ENCODE data around the gene ZNF684. TPM values are rescaled to one million over a fixed set of nuclear protein-coding genes. Genes with fewer than 3 reads are reported as not detected.

Gene ZNF684
- total RNA-seq, 2 experiments from 2014 or later: 5.5 to 8.8 TPM

DNA sequence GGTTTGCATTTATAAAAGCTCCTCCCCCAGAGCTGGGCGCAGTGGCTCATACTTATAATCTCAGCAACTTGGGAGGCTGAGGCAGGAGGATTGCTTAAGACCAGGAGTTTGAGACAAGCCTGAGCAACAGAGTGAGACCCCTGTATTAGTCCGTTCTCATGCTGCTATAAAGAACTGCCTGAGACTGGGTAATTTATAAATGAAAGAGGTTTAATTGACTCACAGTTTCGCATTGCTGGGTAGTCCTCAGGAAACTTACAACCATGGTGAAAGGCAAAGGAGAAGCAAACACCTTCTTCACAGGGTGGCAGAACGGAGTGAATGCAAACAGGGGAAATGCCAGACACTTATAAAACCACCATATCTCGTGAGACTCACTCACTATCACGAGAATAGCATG, 52.5 kb downstream of the ZNF684 start:
- no peaks in the 10 kb centered on the region for H3K9me3 Mint-ChIP-seq
- no peak overlapping the region for H3K27ac Mint-ChIP-seq
- no peak for DNase-seq
- POLR2A ChIA-PET: no interaction called here
- H3K4me3 Mint-ChIP-seq: no peak overlapping the region
- CTCF ChIA-PET: no interaction called here
- peaks cover 9% of the 10 kb centered on the region for H3K27me3 Mint-ChIP-seq
- H3K36me3 Mint-ChIP-seq (ENCODE audit: low read depth): no peaks in the 10 kb centered on the region
- H3K4me1 Mint-ChIP-seq: peaks cover 3% of the 10 kb centered on the region

DNA sequence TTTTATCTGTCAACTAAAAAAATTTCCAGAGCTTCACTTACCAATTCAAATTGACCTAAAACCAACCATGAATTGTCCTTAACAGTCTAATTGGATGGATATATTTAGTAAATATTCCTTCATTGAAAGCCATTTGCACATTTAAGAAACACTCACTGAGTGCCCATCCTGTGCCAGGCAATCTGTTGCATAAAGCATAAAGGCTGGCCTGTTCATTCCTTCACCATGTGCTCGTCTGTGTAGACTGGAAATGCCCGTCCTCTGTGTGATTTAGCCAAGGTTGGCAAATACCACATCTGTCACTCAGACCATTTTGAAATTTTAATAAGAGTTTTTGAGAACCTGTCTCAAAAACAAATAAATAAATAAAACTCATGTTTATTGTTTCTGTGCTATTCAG, 57.1 kb downstream of the ZNF684 start:
- no peak overlapping the region for H3K27ac Mint-ChIP-seq
- H3K36me3 Mint-ChIP-seq (ENCODE audit: low read depth): no peaks in the 10 kb centered on the region
- H3K4me1 Mint-ChIP-seq: peaks cover 11% of the 10 kb centered on the region
- H3K4me3 Mint-ChIP-seq: no peak overlapping the region
- no peak for DNase-seq
- ChIA-PET POLR2A (no interaction called here), CTCF (interaction anchor here (1.4 kb wide), 1 partner anchor 58 kb away, joined by 3 read pairs; no protein-coding TSS in a partner anchor)
- no peaks in the 10 kb centered on the region for H3K9me3 Mint-ChIP-seq
- peaks cover 8% of the 10 kb centered on the region for H3K27me3 Mint-ChIP-seq

DNA sequence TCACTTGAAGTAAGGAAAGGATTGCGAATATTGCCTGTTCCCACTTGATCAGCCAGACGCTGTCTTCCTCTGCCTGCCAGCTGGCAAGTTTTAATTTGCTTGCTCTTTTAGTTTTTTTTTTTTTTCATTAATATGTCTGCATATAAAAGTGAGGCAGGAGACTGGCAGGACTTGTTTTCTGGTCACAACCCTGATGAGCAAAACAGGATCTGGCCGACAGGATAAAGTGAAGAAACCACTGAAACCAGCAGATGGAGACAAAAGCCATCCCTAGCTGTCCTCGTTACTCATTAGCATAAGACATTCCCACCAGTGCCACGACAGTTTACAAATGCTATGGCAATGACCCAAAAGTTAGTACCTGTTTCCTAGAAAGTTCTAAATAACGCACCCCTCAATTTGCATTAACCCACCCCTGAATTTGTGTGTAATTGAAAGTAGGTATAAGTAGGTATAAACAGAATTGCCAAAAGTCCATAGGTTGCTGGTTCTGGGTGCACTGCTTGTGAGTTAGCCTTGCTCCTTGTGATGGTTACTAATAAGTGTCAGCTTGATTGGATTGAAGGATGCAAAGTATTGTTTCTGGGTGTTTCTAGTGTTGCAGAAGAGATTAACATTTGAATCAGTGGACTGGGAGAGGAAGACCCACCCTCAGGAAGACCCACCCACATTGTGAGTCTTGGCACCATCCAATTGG, 60.8 kb downstream of the ZNF684 start:
- Mint-ChIP-seq H3K4me3 (no peak overlapping the region), H3K9me3 (no peaks in the 10 kb centered on the region), H3K36me3 (ENCODE audit: low read depth) (no peaks in the 10 kb centered on the region), H3K4me1 (peaks cover 16% of the 10 kb centered on the region), H3K27me3 (peaks cover 10% of the 10 kb centered on the region), H3K27ac (no peak overlapping the region)
- ChIA-PET POLR2A (no interaction called here), CTCF (interaction anchor here (1.0 kb wide), 1 partner anchor 14 kb away, joined by 3 read pairs; no protein-coding TSS in a partner anchor)
- DNase-seq: peak; percentile 18

DNA sequence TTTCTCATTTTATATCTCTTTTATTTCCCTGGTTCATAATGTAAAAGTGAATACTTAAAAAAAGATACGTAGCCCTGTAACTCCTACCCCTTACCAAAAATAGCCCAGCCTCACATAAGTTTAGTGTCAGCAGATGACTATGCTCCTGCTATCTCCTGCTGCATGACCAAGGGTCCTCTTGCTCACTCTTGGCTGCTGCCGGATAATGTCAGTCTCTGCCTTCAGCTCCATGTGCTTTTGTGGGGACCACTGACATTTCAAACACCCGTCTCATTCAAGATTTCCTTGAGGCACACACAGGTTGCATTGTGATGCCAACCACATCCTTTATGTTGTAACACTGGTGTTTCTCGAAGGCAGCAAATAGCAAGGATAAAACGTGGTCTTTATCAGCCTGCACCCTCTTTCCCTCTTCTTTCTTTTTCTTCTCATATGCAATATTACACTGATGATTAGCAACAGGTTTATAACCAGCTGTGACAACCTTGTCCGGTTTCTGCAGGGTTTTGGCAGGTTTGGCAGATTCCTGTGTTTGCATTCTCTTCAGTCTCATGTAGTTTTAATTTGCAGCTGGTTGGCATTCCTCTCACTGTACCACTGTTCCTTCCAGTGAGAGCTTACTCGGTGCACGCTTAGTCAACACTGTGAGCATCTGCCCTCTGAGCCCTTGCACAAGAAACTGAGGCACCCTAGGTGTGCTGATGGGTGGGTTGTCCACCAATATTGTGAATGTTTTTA, 62.2 kb downstream of the ZNF684 start:
- ChIA-PET POLR2A (no interaction called here), CTCF (interaction anchor here (0.6 to 1.3 kb wide), 3 partner anchors 76 to 257 kb away, joined by 3 to 5 read pairs (median 3); no protein-coding TSS in a partner anchor)
- Mint-ChIP-seq H3K4me1 (peaks cover 16% of the 10 kb centered on the region), H3K4me3 (no peak overlapping the region), H3K9me3 (no peaks in the 10 kb centered on the region), H3K27me3 (peaks cover 10% of the 10 kb centered on the region), H3K27ac (no peak overlapping the region), H3K36me3 (ENCODE audit: low read depth) (no peaks in the 10 kb centered on the region)
- no peak for DNase-seq

DNA sequence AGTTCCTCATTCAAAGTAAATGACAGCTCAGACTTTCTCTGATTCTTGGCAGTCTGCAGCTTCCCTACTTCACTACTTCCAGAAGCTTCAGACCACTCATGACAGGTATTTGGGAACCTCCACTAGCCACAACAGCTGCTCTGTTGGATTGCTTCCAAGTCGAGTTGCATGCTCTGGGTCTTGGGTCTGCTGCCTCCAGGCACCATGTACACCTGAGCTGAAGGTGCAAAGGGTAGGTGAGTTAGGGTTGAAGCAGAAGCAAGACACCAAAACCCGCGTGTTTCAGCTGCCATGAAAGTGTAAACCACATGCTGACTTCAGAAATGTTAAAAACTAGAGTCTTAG, 62.7 kb downstream of the ZNF684 start:
- CTCF ChIA-PET: interaction anchor here (0.6 to 1.3 kb wide), 3 partner anchors 75 to 256 kb away, joined by 3 to 5 read pairs (median 3); no protein-coding TSS in a partner anchor
- H3K27ac Mint-ChIP-seq: no peak overlapping the region
- POLR2A ChIA-PET: no interaction called here

DNA sequence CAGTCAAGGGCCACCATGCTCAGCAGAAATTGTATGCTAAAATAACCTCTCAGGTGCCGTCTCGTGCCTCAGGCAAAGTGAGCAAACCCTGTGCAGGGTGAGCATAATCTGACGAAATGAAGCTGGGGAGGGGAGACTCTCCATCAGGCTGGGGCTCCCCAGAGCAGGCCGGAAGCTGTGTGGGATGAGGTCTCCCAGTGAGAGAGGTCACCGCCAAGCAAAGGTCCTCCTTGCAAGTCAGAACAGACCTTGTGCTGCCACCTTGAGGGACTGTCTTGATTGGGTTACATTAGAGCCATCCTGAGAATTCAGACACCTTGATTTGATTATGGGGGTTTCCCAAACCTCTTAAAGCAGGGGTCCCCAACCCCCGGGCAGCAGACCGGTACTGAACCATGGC, 64.2 kb downstream of the ZNF684 start:
- CTCF ChIA-PET: interaction anchor here (1.0 kb wide), 1 partner anchor 55 kb away, joined by 3 read pairs; no protein-coding TSS in a partner anchor
- Mint-ChIP-seq H3K27me3 (peaks cover 19% of the 10 kb centered on the region), H3K9me3 (no peaks in the 10 kb centered on the region), H3K4me1 (peaks cover 16% of the 10 kb centered on the region), H3K36me3 (ENCODE audit: low read depth) (no peaks in the 10 kb centered on the region), H3K4me3 (no peak overlapping the region), H3K27ac (no peak overlapping the region)
- no peak for DNase-seq
- POLR2A ChIA-PET: no interaction called here

More for the DNA sequence above, 62.7 kb downstream of the ZNF684 start:
- Mint-ChIP-seq H3K4me3 (no peak overlapping the region), H3K27me3 (peaks cover 13% of the 10 kb centered on the region), H3K9me3 (no peaks in the 10 kb centered on the region), H3K36me3 (ENCODE audit: low read depth) (no peaks in the 10 kb centered on the region), H3K4me1 (peaks cover 16% of the 10 kb centered on the region)
- DNase-seq: no peak

Other genes with a start within 250 kb of the ZNF684 start
- gene COL9A2, start 214.4 kb upstream of the ZNF684 start, total RNA-seq: 1 to 10 TPM; 1.2 to 1.9 TPM
- gene SMAP2, start 157.9 kb upstream of the ZNF684 start, total RNA-seq: 100 to 1,000 TPM; 115 to 140 TPM
- 1 to 10 TPM; 3.0 to 3.5 TPM for gene ZFP69B, start 81.2 kb upstream of the ZNF684 start, total RNA-seq
- gene ZFP69, start 54.3 kb upstream of the ZNF684 start, total RNA-seq: 1 to 10 TPM; 2.5 to 2.7 TPM
- gene EXO5, start 22.9 kb upstream of the ZNF684 start, total RNA-seq: 10 to 100 TPM; 16.3 to 16.8 TPM
- 1 to 10 TPM; 4.0 to 5.4 TPM for gene RIMS3, start 134.0 kb downstream of the ZNF684 start, total RNA-seq
- gene NFYC, start 160.1 kb downstream of the ZNF684 start, total RNA-seq: 10 to 100 TPM; 85.7 to 99.2 TPM